Thoracic aorta (tissue), 2 donors: Measurements from ENCODE around the gene SEC24D. TPM values are rescaled to one million over a fixed set of nuclear protein-coding genes. Genes with fewer than 3 reads are reported as not detected.

Source experiments
- ATAC-seq: fragments of 150-250 bp; one replicate; pipeline ENCODE4 v1.8.0; 2017; ENCODE audit warnings: low read depth; ENCODE audit not compliant: insufficient number of reproducible peaks, low FRiP score
- DNase-seq: peaks from one replicate; pipeline ENCODE4 v3.0.0-alpha.2; 2020; ENCODE audit warnings: low spot score
- H3K27ac ChIP-seq, 2 donors: fragments of 200-600 bp; sonication (generic); 1 replicate in 1 of 2; 2 replicates in 1 of 2; pipeline ENCODE4 v1.5.1; 2016; ENCODE audit warnings: mild to moderate bottlenecking in 2 of 2, moderate library complexity in 2 of 2
- H3K27me3 ChIP-seq: fragments of 200-600 bp; sonication (generic); replicated peaks from 2 replicates; pipeline ENCODE4 v1.6.0; 2016; ENCODE audit warnings: mild to moderate bottlenecking; ENCODE audit not compliant: insufficient read depth
- H3K36me3 ChIP-seq: fragments of 200-600 bp; sonication (generic); one replicate; pipeline ENCODE4 v1.5.1; 2016
- H3K4me1 ChIP-seq, 2 donors: fragments of 200-600 bp; sonication (generic); 1 replicate in 1 of 2; 2 replicates in 1 of 2; pipeline versions ENCODE4 v1.5.1 to v1.6.0; 2016; ENCODE audit warnings: low read depth in 2 of 2, mild to moderate bottlenecking in 1 of 2; ENCODE audit not compliant: control insufficient read depth in 1 of 2
- H3K4me3 ChIP-seq: fragments of 200-600 bp; sonication (generic); 2 replicates; pipeline ENCODE4 v1.5.1; 2016; ENCODE audit warnings: mild to moderate bottlenecking
- H3K9me3 ChIP-seq: fragments of 200-600 bp; sonication (generic); 2 replicates; pipeline ENCODE4 v1.5.1; 2016
- CTCF ChIP-seq: fragments of 200-600 bp; sonication (generic); IDR thresholded peaks from one replicate; pipeline ENCODE4 v1.5.1; 2019; ENCODE audit warnings: antibody characterized with exemption
- total RNA-seq, 2 donors: library from RNA; depleted of rRNA; stranded (reverse); fragments of >200 nt; gene quantifications; one replicate each; pipeline versions ENCODE4 v1.1.0 to v1.2.3, GENCODE V29; 2016

Gene SEC24D
- total RNA-seq, 2 donors from 2014 or later, result 97.7 to 108 TPM

DNA sequence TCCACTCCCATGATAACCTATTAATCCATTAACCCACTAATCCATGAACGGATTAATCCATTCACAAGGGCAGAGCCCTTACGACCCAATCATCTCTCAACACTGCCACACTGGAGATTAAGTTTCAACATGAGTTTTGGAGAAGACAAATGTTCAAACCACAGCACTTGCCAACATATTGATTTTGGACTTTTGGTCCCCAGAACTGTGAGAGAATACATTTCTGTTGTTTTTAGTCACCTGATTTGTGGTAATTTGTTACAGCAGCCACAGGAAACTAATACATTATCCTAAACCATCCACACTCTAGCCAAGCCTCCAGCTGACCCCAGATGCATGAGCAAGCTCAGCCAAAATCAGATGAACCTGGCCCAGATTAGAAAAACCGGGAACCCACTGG, 22.4 kb downstream of the SEC24D start:
- peaks cover 40% of the 10 kb centered on the region for H3K36me3 ChIP-seq
- no peak overlapping the region for H3K4me3 ChIP-seq
- H3K27ac ChIP-seq, result no peak overlapping the region
- no peaks in the 10 kb centered on the region for H3K27me3 ChIP-seq
- H3K4me1 ChIP-seq, result peaks cover 0 to 17% of the 10 kb centered on the region in 2 donors
- H3K9me3 ChIP-seq, result no peaks in the 10 kb centered on the region
- DNase-seq (no peak), ATAC-seq (no peak)
- TF ChIP-seq CTCF, result no peak

GRCh38 chr4:118811832-118812231, 24.1 kb downstream of the SEC24D start:
- Histone ChIP-seq H3K9me3 (no peaks in the 10 kb centered on the region), H3K4me3 (no peak overlapping the region), H3K36me3 (peaks cover 44% of the 10 kb centered on the region), H3K4me1 (peaks cover 0 to 17% of the 10 kb centered on the region in 2 donors), H3K27me3 (no peaks in the 10 kb centered on the region), H3K27ac (peak overlapping the region in 1 of 2 donors; percentile 31)
- TF ChIP-seq CTCF, result no peak
- ATAC-seq, result no peak
- DNase-seq, result no peak

DNA sequence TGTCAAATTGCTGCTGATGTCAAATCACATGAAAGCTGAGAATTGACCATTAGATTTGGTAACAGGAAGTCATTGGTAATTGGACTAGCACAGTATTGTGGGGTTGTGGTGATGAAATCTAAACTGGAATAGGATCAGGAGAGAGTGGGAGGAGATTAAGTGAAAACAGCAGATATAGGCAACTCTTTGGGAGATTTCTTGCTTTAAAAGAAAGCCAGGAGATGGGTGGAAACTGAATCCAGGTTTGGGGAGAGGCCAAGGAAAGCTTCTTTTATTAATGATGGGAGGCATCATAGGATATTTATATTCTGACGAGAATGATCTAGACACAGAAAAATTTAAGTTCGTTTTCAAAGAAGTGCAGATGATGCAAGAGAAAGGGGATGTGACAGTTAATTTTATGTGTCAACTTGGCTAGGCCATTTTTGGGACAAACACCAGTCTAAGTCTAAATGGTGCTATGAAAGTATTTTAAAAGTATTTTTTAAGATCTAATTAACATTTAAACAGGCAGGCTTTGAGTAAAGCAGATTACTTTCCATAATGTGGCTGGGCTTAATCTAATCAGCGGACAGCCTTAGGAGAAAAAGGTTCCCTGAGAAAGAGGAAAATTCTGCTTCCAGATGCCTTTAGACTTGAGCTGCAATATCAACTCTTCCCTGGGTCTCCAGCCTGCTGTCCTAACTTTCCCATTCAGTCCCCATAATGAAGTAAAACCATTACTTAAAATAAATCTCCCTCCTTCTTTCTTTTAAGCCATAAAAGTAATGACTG, 24.7 kb downstream of the SEC24D start:
- peaks cover 44% of the 10 kb centered on the region for H3K36me3 ChIP-seq
- no peaks in the 10 kb centered on the region for H3K27me3 ChIP-seq
- peak overlapping the region; percentile 27 to 31 for H3K27ac ChIP-seq
- no peak for TF ChIP-seq CTCF
- peaks cover 0 to 17% of the 10 kb centered on the region in 2 donors for H3K4me1 ChIP-seq
- H3K9me3 ChIP-seq, result no peaks in the 10 kb centered on the region
- ATAC-seq (peak; percentile 32), DNase-seq (no peak)
- H3K4me3 ChIP-seq, result no peak overlapping the region

GRCh38 chr4:118807659-118808058, 28.3 kb downstream of the SEC24D start:
- Histone ChIP-seq H3K27me3 (no peaks in the 10 kb centered on the region), H3K4me3 (no peak overlapping the region), H3K9me3 (no peaks in the 10 kb centered on the region), H3K4me1 (peaks cover 0 to 17% of the 10 kb centered on the region in 2 donors), H3K27ac (no peak overlapping the region), H3K36me3 (peaks cover 25% of the 10 kb centered on the region)
- no peak for TF ChIP-seq CTCF
- ATAC-seq, result no peak
- no peak for DNase-seq

- Histone ChIP-seq H3K4me1 (peaks cover 0 to 4% of the 10 kb centered on the region in 2 donors), H3K36me3 (peaks cover 25% of the 10 kb centered on the region), H3K4me3 (no peak overlapping the region), H3K27me3 (no peaks in the 10 kb centered on the region), H3K27ac (no peak overlapping the region), H3K9me3 (no peaks in the 10 kb centered on the region)
- DNase-seq, result no peak
- no peak for TF ChIP-seq CTCF
- no peak for ATAC-seq
Measured at GRCh38 chr4:118803253-118803652, 32.7 kb downstream of the SEC24D start.
